ENCODE measurements around the gene GTF2H2. TPM values are rescaled to one million over a fixed set of nuclear protein-coding genes. Genes with fewer than 3 reads are reported as not detected.
"Not testable (repeated sequence)": the region's sequence is repeated elsewhere in the genome, so short reads cannot be mapped to it uniquely, and the experiment has no call there.

GTF2H2 gene
- total RNA-seq, 6 experiments from 2014 or later = 14.9 to 20.6 (median 16.9) TPM

DNA sequence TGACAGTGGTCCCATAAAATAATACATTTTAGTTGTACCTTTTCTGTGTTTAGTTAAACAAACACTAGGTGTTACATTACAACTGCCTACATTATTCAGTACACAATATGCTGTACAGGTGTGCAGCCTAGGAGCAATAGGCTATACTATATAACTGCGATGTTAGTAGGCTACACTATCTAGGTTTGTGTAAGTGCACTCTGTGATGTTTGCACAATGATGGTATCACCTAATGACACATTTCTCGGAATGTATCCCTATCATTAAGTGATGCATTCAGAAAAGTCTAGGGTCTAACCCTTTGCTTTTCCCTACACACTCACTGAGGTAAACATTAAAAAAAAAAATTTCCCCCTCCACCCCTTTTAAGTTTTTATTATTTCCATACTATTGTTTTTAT lies 22.7 kb downstream of the GTF2H2 start:
- not testable (repeated sequence) for H3K36me3 Mint-ChIP-seq (ENCODE audit: low read depth); H3K27ac Mint-ChIP-seq; H3K27me3 Mint-ChIP-seq (ENCODE audit: insufficient read depth); H3K9me3 Mint-ChIP-seq; H3K4me1 Mint-ChIP-seq (ENCODE audit: low read depth); H3K4me3 Mint-ChIP-seq; DNase-seq

DNA sequence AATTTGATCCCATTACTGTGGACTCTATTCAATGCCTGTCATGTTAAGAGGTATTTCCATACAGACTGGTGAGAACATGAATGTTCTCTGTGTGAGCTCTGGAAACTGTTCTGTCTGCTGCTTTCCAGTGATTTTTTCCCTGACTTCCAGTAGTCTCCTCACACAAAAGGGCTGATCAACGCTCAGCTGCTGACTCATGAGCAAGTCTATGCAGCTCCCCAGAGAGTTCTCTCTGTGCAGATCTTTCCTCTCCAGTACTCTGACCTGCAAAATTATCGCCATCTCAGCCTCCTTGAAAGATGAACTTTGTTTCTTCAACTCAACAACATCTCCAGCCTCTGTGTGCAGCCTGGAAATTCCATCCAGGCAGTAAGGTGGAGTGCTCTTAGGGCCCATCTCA lies 23.3 kb downstream of the GTF2H2 start:
- H3K4me3 Mint-ChIP-seq; H3K27ac Mint-ChIP-seq; H3K9me3 Mint-ChIP-seq; H3K4me1 Mint-ChIP-seq (ENCODE audit: low read depth); H3K27me3 Mint-ChIP-seq (ENCODE audit: insufficient read depth); H3K36me3 Mint-ChIP-seq (ENCODE audit: low read depth); DNase-seq: not testable (repeated sequence)

- not testable (repeated sequence) for DNase-seq; H3K4me1 Mint-ChIP-seq (ENCODE audit: low read depth); H3K27ac Mint-ChIP-seq; H3K9me3 Mint-ChIP-seq; H3K36me3 Mint-ChIP-seq (ENCODE audit: low read depth); H3K4me3 Mint-ChIP-seq; H3K27me3 Mint-ChIP-seq (ENCODE audit: insufficient read depth)
Measured at GRCh38 chr5:71031046-71031776, 36.3 kb downstream of the GTF2H2 start.

DNA sequence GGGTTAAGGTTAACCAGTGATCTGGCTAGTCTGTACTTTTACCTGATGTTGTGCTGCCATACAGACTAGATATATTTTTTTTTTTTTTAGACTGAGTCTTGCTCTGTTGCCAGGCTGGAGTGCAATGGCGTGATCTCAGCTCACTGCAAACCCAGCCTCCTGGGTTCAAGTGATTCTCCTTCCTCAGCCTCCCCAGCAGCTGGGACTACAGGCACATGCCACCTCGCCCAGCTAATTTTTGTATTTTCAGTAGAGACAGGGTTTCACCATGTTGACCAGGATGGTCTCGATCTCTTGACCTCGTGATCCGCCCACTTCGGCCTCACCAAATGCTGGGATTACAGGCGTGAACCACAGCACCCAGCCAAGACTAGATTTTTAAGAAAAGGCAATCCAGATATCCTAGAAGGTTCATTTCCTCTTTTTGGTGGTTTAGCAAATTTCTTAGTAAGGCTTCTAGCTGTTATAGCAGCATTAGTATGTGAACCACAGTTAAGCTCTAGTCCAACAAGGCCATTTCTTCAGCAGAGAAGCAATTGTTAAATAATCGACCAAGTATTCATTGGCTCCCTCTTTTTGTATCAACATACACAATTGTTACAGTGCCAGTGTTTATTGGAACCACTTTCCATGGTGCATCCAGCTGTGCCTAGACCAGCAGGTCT lies 42.1 kb downstream of the GTF2H2 start, which contains the start of gene NAIP:
Gene NAIP (minus strand): TSS at position 51 of the 665 bp plus-strand sequence. CDS start 12,424 bp downstream, outside the sequence.
- not testable (repeated sequence) for H3K27ac Mint-ChIP-seq; H3K27me3 Mint-ChIP-seq (ENCODE audit: insufficient read depth); H3K4me3 Mint-ChIP-seq; H3K36me3 Mint-ChIP-seq (ENCODE audit: low read depth); H3K9me3 Mint-ChIP-seq; DNase-seq; H3K4me1 Mint-ChIP-seq (ENCODE audit: low read depth)

- H3K36me3 Mint-ChIP-seq (ENCODE audit: low read depth); H3K27me3 Mint-ChIP-seq (ENCODE audit: insufficient read depth); H3K4me3 Mint-ChIP-seq; H3K9me3 Mint-ChIP-seq; H3K4me1 Mint-ChIP-seq (ENCODE audit: low read depth); H3K27ac Mint-ChIP-seq; DNase-seq: not testable (repeated sequence)
Measured at GRCh38 chr5:71020643-71021042, 46.8 kb downstream of the GTF2H2 start.

GRCh38 chr5:71018376-71019005 lies 49.0 kb downstream of the GTF2H2 start:
- not testable (repeated sequence) for DNase-seq; H3K4me3 Mint-ChIP-seq; H3K4me1 Mint-ChIP-seq (ENCODE audit: low read depth); H3K36me3 Mint-ChIP-seq (ENCODE audit: low read depth); H3K27ac Mint-ChIP-seq; H3K9me3 Mint-ChIP-seq; H3K27me3 Mint-ChIP-seq (ENCODE audit: insufficient read depth)

- Mint-ChIP-seq H3K36me3 (ENCODE audit: low read depth) (no peaks in the 10 kb centered on the region), H3K4me1 (ENCODE audit: low read depth) (peaks cover 7% of the 10 kb centered on the region; the same call in 1 of the 2 replicates), H3K9me3 (no peaks in the 10 kb centered on the region), H3K27ac (no peak overlapping the region), H3K27me3 (ENCODE audit: insufficient read depth) (peaks cover 5% of the 10 kb centered on the region), H3K4me3 (no peak overlapping the region)
- TF ChIP-seq, protein P1, sequence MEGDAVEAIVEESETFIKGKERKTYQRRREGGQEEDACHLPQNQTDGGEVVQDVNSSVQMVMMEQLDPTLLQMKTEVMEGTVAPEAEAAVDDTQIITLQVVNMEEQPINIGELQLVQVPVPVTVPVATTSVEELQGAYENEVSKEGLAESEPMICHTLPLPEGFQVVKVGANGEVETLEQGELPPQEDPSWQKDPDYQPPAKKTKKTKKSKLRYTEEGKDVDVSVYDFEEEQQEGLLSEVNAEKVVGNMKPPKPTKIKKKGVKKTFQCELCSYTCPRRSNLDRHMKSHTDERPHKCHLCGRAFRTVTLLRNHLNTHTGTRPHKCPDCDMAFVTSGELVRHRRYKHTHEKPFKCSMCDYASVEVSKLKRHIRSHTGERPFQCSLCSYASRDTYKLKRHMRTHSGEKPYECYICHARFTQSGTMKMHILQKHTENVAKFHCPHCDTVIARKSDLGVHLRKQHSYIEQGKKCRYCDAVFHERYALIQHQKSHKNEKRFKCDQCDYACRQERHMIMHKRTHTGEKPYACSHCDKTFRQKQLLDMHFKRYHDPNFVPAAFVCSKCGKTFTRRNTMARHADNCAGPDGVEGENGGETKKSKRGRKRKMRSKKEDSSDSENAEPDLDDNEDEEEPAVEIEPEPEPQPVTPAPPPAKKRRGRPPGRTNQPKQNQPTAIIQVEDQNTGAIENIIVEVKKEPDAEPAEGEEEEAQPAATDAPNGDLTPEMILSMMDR (IDR thresholded peaks at IDR 0.05) = no peak
- no peak for DNase-seq
Measured at GRCh38 chr5:71014176-71014575, 53.3 kb downstream of the GTF2H2 start.

- no peaks in the 10 kb centered on the region for H3K36me3 Mint-ChIP-seq (ENCODE audit: low read depth)
- no peak overlapping the region for H3K4me3 Mint-ChIP-seq
- peaks cover 5% of the 10 kb centered on the region for H3K27me3 Mint-ChIP-seq (ENCODE audit: insufficient read depth)
- H3K4me1 Mint-ChIP-seq (ENCODE audit: low read depth) = peaks cover 7% of the 10 kb centered on the region; the same call in 1 of the 2 replicates
- no peak overlapping the region for H3K27ac Mint-ChIP-seq
- H3K9me3 Mint-ChIP-seq = no peaks in the 10 kb centered on the region
- TF ChIP-seq, protein P1 (IDR thresholded peaks at IDR 0.05) = no peak
- no peak for DNase-seq
Measured at GRCh38 chr5:71013575-71013974, 53.9 kb downstream of the GTF2H2 start.
